Measurements from ENCODE around the gene GLOD5. TPM values are rescaled to one million over a fixed set of nuclear protein-coding genes. Genes with fewer than 3 reads are reported as not detected.
"Not testable (repeated sequence)": the region's sequence is repeated elsewhere in the genome, so short reads cannot be mapped to it uniquely, and the experiment has no call there.

The GLOD5 gene
- polyA plus RNA-seq, 1 donor: 3.9 TPM

GRCh38 chrX:48813644-48814043 is 52.1 kb downstream of the GLOD5 start:
- no peaks in the 10 kb centered on the region for H3K9me3 ChIP-seq (ENCODE audit: control insufficient read depth, low read depth, low read length)

GRCh38 chrX:48814722-48815121 is 53.2 kb downstream of the GLOD5 start:
- DNase-seq: no peak
- Histone ChIP-seq H3K4me3 (ENCODE audit: low read length) (no peak overlapping the region), H3K27ac (ENCODE audit: low read length) (no peak overlapping the region), H3K9me3 (ENCODE audit: control insufficient read depth, low read depth, low read length) (no peaks in the 10 kb centered on the region), H3K27me3 (ENCODE audit: control insufficient read depth, insufficient read depth, low read length) (no peaks in the 10 kb centered on the region), H3K4me1 (ENCODE audit: control insufficient read depth, insufficient read depth, low read length) (no peaks in the 10 kb centered on the region), H3K36me3 (ENCODE audit: control insufficient read depth, insufficient read depth, low read length) (peaks cover 34% of the 10 kb centered on the region)
- no CpG with 5 or more reads among the region's 8 CpGs for WGBS (ENCODE audit: insufficient coverage, low lambda C conversion rate)

More at GRCh38 chrX:48813644-48814043, 52.1 kb downstream of the GLOD5 start:
- Histone ChIP-seq H3K4me1 (ENCODE audit: control insufficient read depth, insufficient read depth, low read length) (no peaks in the 10 kb centered on the region), H3K27me3 (ENCODE audit: control insufficient read depth, insufficient read depth, low read length) (no peaks in the 10 kb centered on the region), H3K27ac (ENCODE audit: low read length) (no peak overlapping the region), H3K36me3 (ENCODE audit: control insufficient read depth, insufficient read depth, low read length) (peaks cover 31% of the 10 kb centered on the region), H3K4me3 (ENCODE audit: low read length) (no peak overlapping the region)
- WGBS (ENCODE audit: insufficient coverage, low lambda C conversion rate): no CpG with 5 or more reads among the region's 8 CpGs
- DNase-seq: no peak

GRCh38 chrX:48815266-48815665 is 53.7 kb downstream of the GLOD5 start:
- no peaks in the 10 kb centered on the region for H3K4me1 ChIP-seq (ENCODE audit: control insufficient read depth, insufficient read depth, low read length)
- H3K27me3 ChIP-seq (ENCODE audit: control insufficient read depth, insufficient read depth, low read length): no peaks in the 10 kb centered on the region
- no peaks in the 10 kb centered on the region for H3K9me3 ChIP-seq (ENCODE audit: control insufficient read depth, low read depth, low read length)
- H3K4me3 ChIP-seq (ENCODE audit: low read length): no peak overlapping the region
- no CpG with 5 or more reads among the region's 8 CpGs for WGBS (ENCODE audit: insufficient coverage, low lambda C conversion rate)
- peak in 1 of 2 donors; percentile 35 for DNase-seq
- H3K27ac ChIP-seq (ENCODE audit: low read length): no peak overlapping the region
- peaks cover 38% of the 10 kb centered on the region for H3K36me3 ChIP-seq (ENCODE audit: control insufficient read depth, insufficient read depth, low read length)

GRCh38 chrX:48816014-48816810 is 54.7 kb downstream of the GLOD5 start:
- WGBS (ENCODE audit: insufficient coverage, low lambda C conversion rate): no CpG with 5 or more reads among the region's 18 CpGs
- DNase-seq: no peak
- Histone ChIP-seq H3K27me3 (ENCODE audit: control insufficient read depth, insufficient read depth, low read length) (no peaks in the 10 kb centered on the region), H3K4me3 (ENCODE audit: low read length) (no peak overlapping the region), H3K36me3 (ENCODE audit: control insufficient read depth, insufficient read depth, low read length) (peaks cover 42% of the 10 kb centered on the region), H3K9me3 (ENCODE audit: control insufficient read depth, low read depth, low read length) (no peaks in the 10 kb centered on the region), H3K4me1 (ENCODE audit: control insufficient read depth, insufficient read depth, low read length) (no peaks in the 10 kb centered on the region), H3K27ac (ENCODE audit: low read length) (no peak overlapping the region)

- WGBS (ENCODE audit: insufficient coverage, low lambda C conversion rate): no CpG with 5 or more reads among the region's 16 CpGs
Measured at GRCh38 chrX:48818098-48818497, 56.6 kb downstream of the GLOD5 start.

GRCh38 chrX:48818866-48819265 is 57.3 kb downstream of the GLOD5 start:
- DNase-seq: no peak
- no peaks in the 10 kb centered on the region for H3K9me3 ChIP-seq (ENCODE audit: control insufficient read depth, low read depth, low read length)
- no peaks in the 10 kb centered on the region for H3K27me3 ChIP-seq (ENCODE audit: control insufficient read depth, insufficient read depth, low read length)
- H3K4me1 ChIP-seq (ENCODE audit: control insufficient read depth, insufficient read depth, low read length): no peaks in the 10 kb centered on the region
- no CpG with 5 or more reads among the region's 4 CpGs for WGBS (ENCODE audit: insufficient coverage, low lambda C conversion rate)
- H3K36me3 ChIP-seq (ENCODE audit: control insufficient read depth, insufficient read depth, low read length): peaks cover 54% of the 10 kb centered on the region
- no peak overlapping the region for H3K27ac ChIP-seq (ENCODE audit: low read length)
- H3K4me3 ChIP-seq (ENCODE audit: low read length): no peak overlapping the region

More at GRCh38 chrX:48818098-48818497, 56.6 kb downstream of the GLOD5 start:
- no peak for DNase-seq
- peaks cover 52% of the 10 kb centered on the region for H3K36me3 ChIP-seq (ENCODE audit: control insufficient read depth, insufficient read depth, low read length)
- no peak overlapping the region for H3K27ac ChIP-seq (ENCODE audit: low read length)
- no peak overlapping the region for H3K4me3 ChIP-seq (ENCODE audit: low read length)
- no peaks in the 10 kb centered on the region for H3K4me1 ChIP-seq (ENCODE audit: control insufficient read depth, insufficient read depth, low read length)
- H3K9me3 ChIP-seq (ENCODE audit: control insufficient read depth, low read depth, low read length): no peaks in the 10 kb centered on the region
- no peaks in the 10 kb centered on the region for H3K27me3 ChIP-seq (ENCODE audit: control insufficient read depth, insufficient read depth, low read length)

GRCh38 chrX:48819394-48819793 is 57.8 kb downstream of the GLOD5 start:
- peaks cover 55% of the 10 kb centered on the region for H3K36me3 ChIP-seq (ENCODE audit: control insufficient read depth, insufficient read depth, low read length)
- WGBS (ENCODE audit: insufficient coverage, low lambda C conversion rate): no CpG with 5 or more reads among the region's 9 CpGs
- DNase-seq; H3K27ac ChIP-seq (ENCODE audit: low read length); H3K4me3 ChIP-seq (ENCODE audit: low read length); H3K4me1 ChIP-seq (ENCODE audit: control insufficient read depth, insufficient read depth, low read length); H3K9me3 ChIP-seq (ENCODE audit: control insufficient read depth, low read depth, low read length); H3K27me3 ChIP-seq (ENCODE audit: control insufficient read depth, insufficient read depth, low read length): not testable (repeated sequence)

- H3K36me3 ChIP-seq (ENCODE audit: control insufficient read depth, insufficient read depth, low read length): peaks cover 42% of the 10 kb centered on the region
- no CpG with 5 or more reads among the region's 6 CpGs for WGBS (ENCODE audit: insufficient coverage, low lambda C conversion rate)
- H3K4me3 ChIP-seq (ENCODE audit: low read length): no peak overlapping the region
- no peak overlapping the region for H3K27ac ChIP-seq (ENCODE audit: low read length)
- DNase-seq: no peak
- H3K4me1 ChIP-seq (ENCODE audit: control insufficient read depth, insufficient read depth, low read length): no peaks in the 10 kb centered on the region
- H3K27me3 ChIP-seq (ENCODE audit: control insufficient read depth, insufficient read depth, low read length): peaks cover 12% of the 10 kb centered on the region
- peaks cover 6% of the 10 kb centered on the region for H3K9me3 ChIP-seq (ENCODE audit: control insufficient read depth, low read depth, low read length)
Measured at GRCh38 chrX:48823053-48823452, 61.5 kb downstream of the GLOD5 start.

Other genes starting within 250 kb of the GLOD5 start
- gene EBP, start 239.9 kb upstream of the GLOD5 start, polyA plus RNA-seq: 110 TPM
- gene TBC1D25, start 222.0 kb upstream of the GLOD5 start, polyA plus RNA-seq: 8.0 TPM
- 257 TPM for gene RBM3, start 187.3 kb upstream of the GLOD5 start, polyA plus RNA-seq
- 107 TPM for gene WDR13, start 164.3 kb upstream of the GLOD5 start, polyA plus RNA-seq
- 6.3 TPM for gene WAS, start 77.9 kb upstream of the GLOD5 start, polyA plus RNA-seq
- gene SUV39H1, start 65.0 kb upstream of the GLOD5 start, polyA plus RNA-seq: 4.7 TPM
- gene GATA1, start 24.8 kb downstream of the GLOD5 start, polyA plus RNA-seq: 0.76 TPM
- 133 TPM for gene HDAC6, start 40.3 kb downstream of the GLOD5 start, polyA plus RNA-seq
- 0.27 TPM for gene ERAS, start 64.8 kb downstream of the GLOD5 start, polyA plus RNA-seq
- gene PCSK1N, start 73.9 kb downstream of the GLOD5 start, polyA plus RNA-seq: 178 TPM
- gene TIMM17B, start 136.0 kb downstream of the GLOD5 start, polyA plus RNA-seq: 42.3 TPM
- gene PQBP1, start 136.2 kb downstream of the GLOD5 start, polyA plus RNA-seq: 99.9 TPM
- gene SLC35A2, start 149.9 kb downstream of the GLOD5 start, polyA plus RNA-seq: 23.6 TPM
- 11.5 TPM for gene PIM2, start 157.3 kb downstream of the GLOD5 start, polyA plus RNA-seq
- 46.9 TPM for gene OTUD5, start 195.9 kb downstream of the GLOD5 start, polyA plus RNA-seq
- gene KCND1, start 210.1 kb downstream of the GLOD5 start, polyA plus RNA-seq: 2.5 TPM
- 51.4 TPM for gene GRIPAP1, start 240.5 kb downstream of the GLOD5 start, polyA plus RNA-seq

All from large intestine (tissue), 3 donors.